ENCODE measurements around the gene CDK17.
"Not testable (repeated sequence)": the region's sequence is repeated elsewhere in the genome, so short reads cannot be mapped to it uniquely, and the experiment has no call there.

Gene CDK17

GRCh38 chr12:96393229-96393628 is 7.0 kb downstream of the CDK17 start:
- DNase-seq (ENCODE audit: low read depth): not testable (repeated sequence)

- DNase-seq (ENCODE audit: low read depth): no peak
Measured at GRCh38 chr12:96392397-96392796, 7.8 kb downstream of the CDK17 start.

GRCh38 chr12:96387981-96388380 is 12.3 kb downstream of the CDK17 start:
- no peak for DNase-seq (ENCODE audit: low read depth)

GRCh38 chr12:96386794-96387193 is 13.4 kb downstream of the CDK17 start:
- no peak for DNase-seq (ENCODE audit: low read depth)

- no peak for DNase-seq (ENCODE audit: low read depth)
Measured at GRCh38 chr12:96383991-96384390, 16.2 kb downstream of the CDK17 start.

- no peak for DNase-seq (ENCODE audit: low read depth)
Measured at GRCh38 chr12:96383371-96383770, 16.9 kb downstream of the CDK17 start.

- not testable (repeated sequence) for DNase-seq (ENCODE audit: low read depth)
Measured at GRCh38 chr12:96379743-96380142, 20.5 kb downstream of the CDK17 start.

GRCh38 chr12:96378319-96378718 is 21.9 kb downstream of the CDK17 start:
- DNase-seq (ENCODE audit: low read depth): no peak

- DNase-seq (ENCODE audit: low read depth): no peak
Measured at GRCh38 chr12:96376865-96377264, 23.4 kb downstream of the CDK17 start.

GRCh38 chr12:96375841-96376604 is 24.2 kb downstream of the CDK17 start:
- DNase-seq (ENCODE audit: low read depth): no peak

GRCh38 chr12:96375170-96375569 is 25.1 kb downstream of the CDK17 start:
- DNase-seq (ENCODE audit: low read depth): no peak

- no peak for DNase-seq (ENCODE audit: low read depth)
Measured at GRCh38 chr12:96371790-96372699, 28.2 kb downstream of the CDK17 start.

- DNase-seq (ENCODE audit: low read depth): no peak
Measured at GRCh38 chr12:96371138-96371789, 29.0 kb downstream of the CDK17 start.

- DNase-seq (ENCODE audit: low read depth): no peak
Measured at GRCh38 chr12:96368687-96369086, 31.6 kb downstream of the CDK17 start.

GRCh38 chr12:96368233-96368632 is 32.0 kb downstream of the CDK17 start:
- DNase-seq (ENCODE audit: low read depth): no peak

- DNase-seq (ENCODE audit: low read depth): no peak
Measured at GRCh38 chr12:96366381-96366654, 33.9 kb downstream of the CDK17 start.

GRCh38 chr12:96365604-96366380 is 34.4 kb downstream of the CDK17 start:
- DNase-seq (ENCODE audit: low read depth): no peak

- DNase-seq (ENCODE audit: low read depth): no peak
Measured at GRCh38 chr12:96364092-96364700, 36.0 kb downstream of the CDK17 start.

GRCh38 chr12:96361074-96361473 is 39.2 kb downstream of the CDK17 start:
- DNase-seq (ENCODE audit: low read depth): no peak

GRCh38 chr12:96360550-96360949 is 39.7 kb downstream of the CDK17 start:
- DNase-seq (ENCODE audit: low read depth): no peak

GRCh38 chr12:96359328-96359727 is 40.9 kb downstream of the CDK17 start:
- DNase-seq (ENCODE audit: low read depth): no peak

- no peak for DNase-seq (ENCODE audit: low read depth)
Measured at GRCh38 chr12:96356831-96357230, 43.4 kb downstream of the CDK17 start.
